ENCODE data around the gene ASXL2.

- TF ChIP-seq CTCF (IDR thresholded peaks at IDR 0.05), result no peak
- TF ChIP-seq POLR2A (IDR thresholded peaks at IDR 0.05), result no peak
Measured at GRCh38 chr2:25855065-25855464, 23.2 kb downstream of the ASXL2 start.

Measured in body of pancreas (tissue), 4 donors.